ENCODE data around the gene DIS3L2.

GRCh38 chr2:232310696-232311095 lies 349.2 kb downstream of the DIS3L2 start:
- TF ChIP-seq POLR2A (IDR thresholded peaks at IDR 0.05; ENCODE audit: low read length) (no peak), GATA1 (IDR thresholded peaks at IDR 0.05; ENCODE audit: low read depth, low read length) (no peak)

Measured in erythroblast (primary cell).